Measurements from ENCODE around the gene PFDN2.
"Not testable (repeated sequence)": the region's sequence is repeated elsewhere in the genome, so short reads cannot be mapped to it uniquely, and the experiment has no call there.

PFDN2 gene

DNA sequence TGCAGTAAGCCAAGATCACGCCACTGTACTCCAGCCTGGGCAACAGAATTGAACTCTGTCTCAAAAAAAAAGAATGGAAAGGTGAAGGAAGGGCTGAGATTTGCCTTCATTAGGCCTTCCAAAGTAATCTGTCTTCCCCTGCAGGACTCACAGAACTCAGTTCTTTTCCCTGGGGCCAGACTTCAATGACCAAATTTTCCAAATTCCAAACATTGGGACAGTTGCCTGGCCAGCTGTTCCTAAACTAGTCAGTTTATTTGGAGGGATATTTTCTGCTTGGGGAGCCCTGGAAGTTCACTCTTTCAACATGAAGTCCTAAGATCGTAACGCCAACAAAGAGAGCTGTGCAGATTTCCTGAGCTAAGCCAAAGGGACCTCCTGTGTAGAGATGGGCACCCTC, 20.0 kb upstream of the PFDN2 start:
- FAIRE-seq: no peak

DNA sequence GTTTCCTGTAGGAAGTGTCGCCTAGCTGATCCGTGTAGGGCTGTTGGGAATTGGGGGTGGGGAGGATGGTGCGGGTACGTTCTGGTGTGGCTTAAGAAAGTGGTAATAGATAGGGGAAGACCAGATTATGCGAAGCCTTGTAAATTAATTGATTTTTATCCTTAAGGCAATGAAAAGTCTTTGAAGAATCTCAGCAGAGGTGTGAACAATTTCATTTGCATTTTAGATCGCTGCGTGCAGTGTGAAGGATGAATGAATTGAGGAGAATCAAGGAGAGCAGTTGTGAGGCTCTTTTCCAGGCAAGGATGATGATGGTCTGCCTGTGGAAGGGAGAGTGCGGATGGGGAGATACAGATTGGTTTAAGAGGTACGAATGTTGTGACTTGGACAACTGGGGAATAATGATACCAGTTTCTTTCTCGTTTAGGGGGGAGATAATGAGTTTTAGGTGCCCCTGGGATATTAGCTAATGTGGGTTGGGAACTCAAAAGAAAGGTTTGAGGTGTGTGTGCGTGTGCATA, 15.4 kb upstream of the PFDN2 start:
- FAIRE-seq: no peak

DNA sequence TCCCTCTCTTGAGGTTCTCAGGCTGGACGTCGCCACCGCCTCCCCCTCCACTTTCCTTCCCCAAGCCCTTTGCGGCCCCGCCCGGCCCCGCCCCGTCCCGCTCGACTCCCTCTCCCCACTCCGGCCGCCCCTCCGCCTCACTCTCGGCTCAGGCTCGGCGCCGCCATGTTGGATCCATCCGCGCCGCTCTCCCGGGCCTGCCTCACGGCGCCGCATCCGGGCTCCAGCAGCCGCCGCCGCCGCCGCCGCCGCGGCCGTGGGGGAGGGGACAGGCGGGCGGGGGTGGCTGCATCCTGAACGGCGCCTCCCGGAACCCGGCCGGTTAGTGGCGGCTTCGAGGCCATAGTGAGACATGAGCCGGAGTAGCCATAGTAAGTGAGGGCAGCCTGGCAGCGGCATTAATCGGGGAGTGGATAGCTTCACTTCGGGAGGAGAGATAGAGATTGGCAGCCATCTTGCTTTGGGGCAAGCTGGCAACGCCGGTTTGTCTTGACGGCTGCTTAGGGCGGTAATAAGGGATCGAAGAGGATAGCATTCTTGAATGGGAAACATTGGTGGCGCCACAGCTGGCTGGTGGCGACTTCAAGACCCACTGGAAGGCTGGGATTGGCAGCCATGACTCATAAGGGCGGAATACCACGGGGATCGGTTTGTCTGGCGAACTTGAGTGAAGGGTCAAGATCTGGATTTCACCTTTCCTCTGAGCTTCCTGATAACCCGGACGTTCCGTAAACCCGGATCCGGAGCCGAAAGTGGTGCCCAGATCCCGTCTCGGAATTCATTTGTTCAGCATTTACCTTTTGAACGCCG, 14.8 kb upstream of the PFDN2 start, which contains the start of gene DEDD:
Gene DEDD, minus strand, starts transcription at position 258 of the 810 bp plus-strand sequence. CDS start 8,205 bp downstream, outside the sequence.
- FAIRE-seq: peak; percentile 86

DNA sequence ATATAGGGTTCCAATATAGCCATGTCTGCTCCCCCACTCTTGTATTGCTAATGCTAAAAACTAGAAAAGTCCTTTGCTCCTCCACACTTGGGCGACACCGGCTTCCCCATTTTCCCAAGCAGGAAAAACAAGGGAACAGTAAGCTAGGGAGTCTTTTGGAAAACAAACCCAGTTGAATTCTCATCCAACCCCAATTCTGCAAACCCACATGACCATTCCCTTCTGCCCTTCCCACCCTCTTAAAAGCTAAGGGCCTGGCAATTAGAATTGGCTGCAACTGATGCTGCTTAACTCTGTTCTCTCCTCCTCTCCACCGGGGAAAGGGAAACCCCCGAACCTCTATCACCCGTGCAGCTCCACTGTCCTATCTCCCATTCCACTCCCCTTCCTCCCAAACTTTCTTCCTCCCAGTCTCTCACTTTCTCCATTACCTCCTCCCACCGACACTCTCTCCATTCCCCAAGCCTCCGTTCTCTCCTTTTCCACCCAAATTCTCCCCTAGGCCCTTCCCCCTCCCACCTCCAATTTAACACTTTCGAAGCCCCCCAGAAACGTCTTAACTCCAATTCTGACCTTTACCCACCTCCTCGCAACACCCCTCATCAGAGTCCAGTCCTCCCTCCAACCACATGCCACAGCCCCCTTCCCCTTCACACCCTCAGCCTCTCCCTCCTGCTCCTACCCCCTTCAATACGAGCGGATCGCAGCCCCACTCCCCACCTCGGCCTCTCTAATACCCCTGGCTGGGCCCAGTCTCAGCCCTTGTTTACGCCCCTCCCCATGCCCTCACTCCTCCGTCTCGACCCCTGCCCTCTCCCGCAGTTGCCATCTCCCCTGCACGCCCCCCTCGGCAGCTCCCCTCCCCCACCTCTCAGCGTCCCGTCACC, 13.9 kb upstream of the PFDN2 start:
- no peak for FAIRE-seq

DNA sequence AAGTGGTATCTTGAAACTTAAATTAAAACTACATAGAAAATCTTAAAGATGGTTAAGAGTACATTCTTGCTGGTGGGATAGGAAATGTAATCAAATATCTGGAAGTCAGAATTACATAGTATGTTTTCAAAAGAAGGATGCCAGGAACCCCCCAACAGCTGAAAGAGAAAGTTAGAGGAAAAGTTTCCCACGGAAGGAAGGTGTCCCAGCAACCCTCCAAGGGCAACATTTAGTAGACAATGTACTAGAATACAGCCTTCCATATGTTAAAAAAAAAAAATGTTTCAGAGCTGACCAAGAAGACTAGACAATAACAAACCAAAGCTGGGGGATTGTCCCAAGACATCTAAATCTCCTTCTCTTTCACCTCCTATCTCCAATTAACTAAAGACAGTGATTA, 12.4 kb upstream of the PFDN2 start:
- FAIRE-seq: no peak

DNA sequence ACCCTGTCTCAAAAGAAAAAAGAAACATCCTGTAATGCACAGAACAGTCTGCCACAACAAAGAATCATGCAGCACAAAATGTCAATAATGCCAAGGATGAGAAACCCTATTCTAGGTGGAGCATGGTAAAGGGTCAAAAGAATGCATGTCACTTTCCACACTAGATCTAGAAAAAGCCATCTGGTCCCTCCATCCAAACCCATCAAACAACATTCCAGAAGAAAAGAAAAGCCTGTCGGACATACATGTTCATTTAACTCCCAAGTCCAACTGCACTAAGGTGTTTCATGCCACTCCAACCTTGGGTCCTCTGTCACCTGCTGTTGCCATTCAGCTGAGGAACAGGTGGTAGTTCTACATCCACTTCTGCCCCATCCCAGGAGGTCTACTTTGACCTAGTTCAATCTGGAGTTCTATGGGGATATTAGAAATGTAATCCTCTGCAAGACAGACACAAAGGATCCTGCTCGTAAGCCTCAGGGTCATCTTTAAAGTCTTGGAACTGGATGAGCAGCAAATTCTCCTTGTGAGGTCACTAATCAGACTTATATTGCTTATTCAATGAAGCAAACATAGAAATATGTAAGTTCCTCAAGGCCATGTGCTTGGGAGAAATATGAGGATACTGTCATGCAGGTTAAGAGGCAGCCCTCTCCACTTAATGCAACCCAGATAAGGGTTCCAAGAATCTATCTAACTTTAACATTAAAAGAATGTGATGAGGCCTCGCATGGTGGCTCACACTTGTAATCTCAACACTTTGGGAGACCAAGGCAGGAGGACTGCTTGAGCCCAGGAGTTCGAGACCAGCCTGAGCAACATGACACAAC, 11.0 kb upstream of the PFDN2 start:
- FAIRE-seq: no peak

DNA sequence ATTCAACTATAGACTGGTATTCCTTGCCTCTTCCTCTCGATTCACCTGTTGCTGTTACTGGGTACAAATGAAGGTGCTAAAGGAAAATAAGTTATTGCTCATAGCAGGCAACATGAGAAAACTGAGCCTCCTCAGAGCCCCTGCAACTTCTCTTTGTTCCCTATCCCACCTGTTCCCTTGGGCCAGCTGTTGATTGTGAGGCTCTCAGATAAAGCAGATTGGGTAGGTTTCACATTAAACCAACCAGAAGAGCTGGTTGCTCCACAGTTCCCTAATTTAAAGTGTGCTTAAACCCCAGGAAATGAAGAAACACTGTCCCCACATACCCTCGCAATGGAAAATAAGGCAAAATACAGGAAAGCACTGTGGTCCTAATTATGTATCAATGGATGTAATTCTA, 9.8 kb upstream of the PFDN2 start:
- no peak for FAIRE-seq

DNA sequence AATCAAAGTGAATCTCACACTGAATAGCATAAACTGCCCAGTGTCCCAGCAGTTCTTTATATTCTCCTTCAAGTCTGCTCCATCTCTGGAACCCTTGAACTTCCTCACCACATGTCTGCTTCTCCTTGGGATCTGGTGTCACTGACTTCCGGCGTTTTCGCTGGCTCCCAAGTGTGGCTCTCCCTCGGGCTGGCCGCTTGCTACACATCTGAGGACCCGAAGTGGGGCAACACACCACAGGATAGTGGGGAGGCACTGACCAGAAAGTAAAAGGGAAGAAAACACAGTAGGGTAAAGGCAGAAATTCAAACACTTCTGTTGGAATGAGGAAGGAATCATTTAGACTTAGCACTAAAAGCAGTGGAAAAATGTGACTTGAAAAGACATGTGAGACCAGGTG, 5.1 kb upstream of the PFDN2 start:
- FAIRE-seq: no peak

DNA sequence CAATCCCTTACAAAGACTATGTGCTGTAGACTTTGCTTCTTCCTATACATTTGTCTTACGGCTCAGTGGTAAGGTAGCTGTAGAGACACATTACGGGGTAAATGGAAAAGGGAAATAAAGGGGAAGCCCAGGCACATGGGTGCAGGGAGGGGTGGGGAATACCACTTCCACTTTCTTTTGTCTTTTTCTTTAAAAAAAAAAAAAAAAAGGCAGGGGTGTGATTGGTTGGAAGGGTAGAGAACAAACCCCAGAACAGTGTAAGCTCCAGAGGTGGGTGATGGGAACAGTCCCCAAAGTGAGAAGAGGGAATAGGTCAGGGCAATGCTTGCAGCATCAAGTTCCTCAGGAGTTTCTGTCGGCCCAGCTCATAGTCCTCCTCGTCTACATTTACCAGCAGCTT, 4.0 kb upstream of the PFDN2 start:
- no peak for FAIRE-seq

DNA sequence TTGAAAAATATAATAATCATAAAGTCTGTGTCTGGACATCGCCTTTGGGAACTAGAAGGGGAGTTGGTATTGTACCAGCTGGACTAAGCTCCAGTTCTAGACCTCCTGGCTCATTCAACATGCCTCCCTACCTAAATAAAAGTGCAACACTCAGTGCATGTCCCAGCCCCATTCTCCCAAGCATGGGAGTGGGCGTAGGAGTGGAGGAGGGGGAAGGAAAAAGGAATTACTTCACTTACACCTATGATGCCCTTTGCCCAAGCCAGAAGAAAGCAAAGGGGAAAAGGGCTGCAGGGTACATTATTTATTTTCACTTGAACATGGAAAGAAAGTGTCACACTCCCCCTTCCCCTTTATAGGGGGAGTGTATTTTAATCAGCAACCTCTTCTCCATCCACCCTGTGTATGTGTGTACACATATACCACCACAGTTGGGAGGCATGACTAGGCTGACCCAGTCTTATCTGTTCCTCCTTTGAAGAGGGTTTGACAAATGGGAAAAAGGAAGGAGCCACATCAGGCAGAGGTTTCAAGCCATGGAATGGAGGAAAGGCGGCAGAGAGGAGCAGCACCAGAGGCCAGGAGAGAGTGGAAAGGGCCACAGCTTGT, 3.3 kb upstream of the PFDN2 start:
- no peak for FAIRE-seq

DNA sequence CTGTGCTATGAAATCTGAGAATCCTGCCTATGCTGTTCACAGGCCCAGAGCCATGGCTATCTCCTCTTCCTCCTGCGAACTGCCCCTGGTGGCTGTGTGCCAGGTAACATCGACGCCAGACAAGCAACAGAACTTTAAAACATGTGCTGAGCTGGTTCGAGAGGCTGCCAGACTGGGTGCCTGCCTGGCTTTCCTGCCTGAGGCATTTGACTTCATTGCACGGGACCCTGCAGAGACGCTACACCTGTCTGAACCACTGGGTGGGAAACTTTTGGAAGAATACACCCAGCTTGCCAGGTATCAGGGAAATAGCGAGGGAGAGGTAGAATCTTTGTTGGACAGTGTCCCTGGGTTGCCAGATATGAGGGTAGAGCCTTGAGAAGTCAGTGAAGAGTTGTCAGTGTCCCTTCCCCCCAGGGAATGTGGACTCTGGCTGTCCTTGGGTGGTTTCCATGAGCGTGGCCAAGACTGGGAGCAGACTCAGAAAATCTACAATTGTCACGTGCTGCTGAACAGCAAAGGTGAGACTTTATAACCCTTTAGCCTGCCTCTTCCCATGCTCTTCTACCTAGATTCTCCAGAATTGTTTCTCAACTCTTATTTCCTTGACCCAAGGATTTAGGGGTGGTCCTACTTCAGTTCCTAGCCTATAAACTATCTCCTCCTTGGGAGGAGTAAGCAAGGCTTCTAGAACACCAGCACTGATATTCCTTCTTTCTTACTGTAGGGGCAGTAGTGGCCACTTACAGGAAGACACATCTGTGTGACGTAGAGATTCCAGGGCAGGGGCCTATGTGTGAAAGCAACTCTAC, 1.5 kb upstream of the PFDN2 start:
- FAIRE-seq: peak; percentile 60

DNA sequence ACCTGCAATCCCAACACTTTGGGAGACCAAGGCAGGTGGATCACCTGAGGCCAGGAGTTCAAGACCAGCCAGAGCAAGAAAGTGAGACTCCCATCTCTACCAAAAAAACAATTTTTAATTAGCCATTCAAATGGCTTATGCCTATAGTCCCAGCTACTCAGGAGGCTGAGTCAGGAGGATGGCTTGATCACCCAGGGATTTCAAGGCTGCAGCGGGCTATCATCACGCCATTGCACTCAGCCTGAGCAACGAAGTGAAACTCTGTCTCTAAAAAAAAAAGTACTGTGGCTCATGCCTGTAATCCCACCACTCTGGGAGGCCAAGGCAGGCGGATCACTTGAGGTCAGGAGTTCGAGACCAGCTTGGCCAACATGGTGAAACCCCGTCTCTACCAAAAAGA, 1.9 kb downstream of the PFDN2 start:
- not testable (repeated sequence) for FAIRE-seq

DNA sequence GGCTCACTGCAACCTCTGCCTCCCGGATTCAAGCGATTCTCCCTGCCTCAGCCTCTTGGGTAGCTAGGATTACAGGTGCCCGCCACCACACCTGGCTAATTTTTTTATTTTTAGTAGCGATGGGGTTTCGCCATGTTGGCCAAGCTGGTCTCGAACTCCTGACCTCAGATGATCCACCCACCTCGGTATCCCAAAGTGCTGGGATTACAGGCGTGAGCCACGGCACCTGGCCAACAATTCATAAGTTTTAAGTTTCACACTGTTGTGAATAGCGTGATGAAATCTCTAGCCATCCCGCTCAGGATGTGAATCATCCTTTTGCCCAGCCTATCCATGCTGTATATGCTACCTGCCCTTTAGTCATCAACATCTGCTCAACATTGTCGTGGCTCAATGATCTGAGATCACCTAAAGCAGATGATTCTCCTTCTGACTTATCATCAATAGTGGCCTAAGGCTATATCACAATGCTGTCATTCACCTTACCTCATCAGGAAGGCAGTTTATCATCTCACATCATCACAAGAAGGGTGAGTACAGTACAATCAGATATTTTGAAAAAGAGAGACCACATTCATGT, 2.6 kb downstream of the PFDN2 start:
- no peak for FAIRE-seq

DNA sequence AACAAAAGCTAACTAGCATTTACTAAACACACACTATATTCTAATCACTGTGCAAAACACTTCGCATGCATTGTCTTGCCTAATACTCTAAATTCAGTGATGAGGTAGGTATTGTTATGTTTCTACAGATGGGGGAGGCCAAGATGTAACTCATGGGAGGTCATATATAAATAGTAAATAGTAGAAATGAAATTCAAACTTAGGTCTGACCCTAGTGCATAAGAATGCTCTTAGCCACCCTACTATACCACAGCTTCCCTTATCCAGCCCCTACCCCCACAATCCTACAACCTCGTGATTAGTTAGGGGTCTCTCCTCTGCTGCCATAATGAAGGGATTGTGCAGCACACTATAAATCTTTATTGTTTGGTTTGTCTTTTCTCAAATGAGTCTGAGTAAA, 3.3 kb downstream of the PFDN2 start:
- FAIRE-seq: no peak

DNA sequence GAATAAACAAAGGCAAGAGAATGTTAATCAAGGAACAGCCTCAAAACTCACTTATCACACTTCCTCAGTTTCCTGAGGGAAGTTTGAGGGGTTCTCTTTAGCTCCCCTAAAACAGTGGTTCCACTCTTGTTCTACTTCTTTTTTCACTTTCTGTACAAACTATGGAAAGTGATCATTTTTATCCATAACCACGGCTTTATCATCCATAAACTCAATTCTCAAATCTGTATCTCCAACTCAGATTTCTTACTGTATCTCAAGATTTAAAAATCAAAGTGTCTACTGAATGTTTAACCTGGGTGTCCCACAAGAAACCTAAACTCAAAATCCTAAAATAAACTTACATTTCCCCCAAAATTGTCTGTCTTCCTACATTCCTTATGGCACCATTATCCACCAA, 3.9 kb downstream of the PFDN2 start:
- no peak for FAIRE-seq

DNA sequence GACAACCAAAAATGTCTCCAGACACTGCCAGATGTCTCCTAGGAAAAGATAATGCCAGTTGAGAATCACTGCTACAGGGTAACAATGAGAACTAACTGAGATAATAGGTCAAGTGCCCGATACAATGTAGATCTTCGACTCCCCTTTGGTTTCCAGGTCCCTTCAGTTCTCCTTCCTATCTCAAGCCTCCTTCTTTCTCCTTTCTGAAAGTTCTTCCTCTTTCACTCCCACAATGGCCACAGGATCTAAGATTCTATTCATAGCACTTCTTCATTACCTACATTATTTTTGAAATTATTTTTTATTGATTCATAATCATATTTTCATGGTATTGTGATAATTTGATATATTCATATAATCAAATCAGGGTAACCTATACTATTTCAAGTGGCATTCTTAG, 6.3 kb downstream of the PFDN2 start:
- no peak for FAIRE-seq

DNA sequence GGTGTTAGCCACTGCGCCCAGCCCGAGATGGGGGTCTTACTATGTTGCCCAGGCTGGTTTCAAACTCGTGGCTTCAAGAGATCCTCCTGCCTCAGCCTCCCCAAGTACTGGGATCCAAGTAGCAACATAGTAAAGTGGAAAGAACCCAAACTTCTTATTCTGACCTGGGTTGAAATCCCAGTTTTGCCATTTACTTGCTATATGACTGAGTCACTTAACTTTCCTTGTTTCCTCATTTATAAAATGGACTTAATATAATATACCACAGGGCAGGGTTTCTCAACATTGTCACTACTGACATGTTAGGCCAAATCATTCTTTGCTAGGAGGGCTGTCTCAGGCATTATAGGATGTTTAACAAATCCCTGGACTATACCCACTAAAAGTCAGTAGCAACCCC, 6.7 kb downstream of the PFDN2 start:
- no peak for FAIRE-seq

DNA sequence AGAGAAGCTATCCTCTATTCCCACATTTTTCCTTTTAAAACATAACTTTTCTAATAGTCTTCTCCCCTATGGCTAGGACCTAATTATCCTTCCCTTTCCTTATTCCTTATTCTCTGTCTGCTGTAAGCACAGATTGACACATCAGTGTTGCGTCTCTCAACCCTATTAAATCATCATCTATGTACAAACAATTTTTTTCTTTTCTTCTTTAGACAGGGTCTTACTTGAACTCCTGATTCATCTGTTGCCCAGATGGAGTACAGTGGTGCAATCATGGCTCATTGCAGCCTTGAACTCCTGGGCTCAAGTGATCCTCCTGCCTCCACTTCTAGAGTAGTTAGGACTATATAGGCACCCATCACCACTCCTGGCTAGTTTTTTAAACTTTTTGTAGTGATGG, 11.4 kb downstream of the PFDN2 start:
- FAIRE-seq: no peak

DNA sequence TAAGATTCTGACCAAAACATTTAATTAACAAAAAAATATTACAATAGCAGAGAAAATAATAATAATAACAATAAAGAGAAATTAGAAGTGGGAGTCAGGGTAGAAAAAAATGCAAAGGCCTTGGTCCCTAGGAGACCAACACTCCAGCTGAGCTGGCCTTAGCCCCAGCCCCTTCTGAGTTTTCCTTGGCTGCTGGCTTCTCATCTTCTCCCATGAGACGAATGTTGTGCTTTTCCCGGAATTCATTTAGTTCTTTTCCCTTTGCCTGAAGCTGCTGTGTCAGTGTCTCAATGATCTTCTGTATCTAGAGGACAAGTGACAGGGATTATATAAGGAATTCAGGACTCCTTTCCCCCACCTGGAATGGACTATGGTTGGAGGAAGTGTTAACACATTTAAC, 17.3 kb downstream of the PFDN2 start:
- no peak for FAIRE-seq

DNA sequence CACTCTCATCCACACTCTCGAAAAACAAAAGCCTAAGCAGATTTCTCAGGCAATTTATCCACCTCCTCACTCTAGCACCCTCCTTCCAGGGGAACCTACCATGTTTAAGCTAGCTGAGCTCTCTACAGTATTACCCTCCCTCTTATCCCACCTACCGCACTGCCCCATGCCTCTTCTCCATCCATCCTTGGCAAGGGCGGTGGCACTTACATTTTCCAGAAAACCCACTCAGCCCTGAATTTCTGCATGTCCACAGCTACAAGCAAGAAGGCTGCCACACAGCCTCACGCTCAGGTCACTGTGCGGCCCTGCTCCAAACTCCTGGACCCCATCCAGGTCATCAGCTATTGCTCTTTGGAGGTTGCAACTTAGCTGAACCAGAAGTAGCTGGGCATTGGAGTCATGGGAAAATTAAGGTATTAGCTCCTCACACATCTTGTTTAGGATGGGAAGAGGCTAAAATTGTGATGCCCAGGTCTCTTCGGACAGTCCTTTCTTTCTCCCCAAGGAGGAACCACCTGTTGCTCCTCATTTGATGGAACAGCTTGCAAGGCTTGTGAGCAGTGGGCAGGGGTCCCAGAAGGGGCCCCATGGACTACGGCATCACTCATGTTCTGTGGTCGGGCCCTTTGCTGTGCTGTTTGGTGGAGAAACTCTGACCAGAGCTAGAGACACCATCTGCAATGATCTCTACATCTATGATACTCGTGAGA, 18.6 kb downstream of the PFDN2 start:
- FAIRE-seq: no peak

Measured in G401.6 (cell line).